Endodermal cell (in vitro differentiated cells): ENCODE results near the gene RAB17. TPM values are rescaled to one million over a fixed set of nuclear protein-coding genes. Genes with fewer than 3 reads are reported as not detected.

Experiments used
- DNase-seq: peaks from one replicate; pipeline ENCODE4 v3.0.0-alpha.2; 2017
- H3K27ac ChIP-seq: 2 replicates; pipeline ENCODE4 v1.5.1; 2013; ENCODE audit warnings: mild to moderate bottlenecking, low read depth, low read length, moderate library complexity
- H3K27me3 ChIP-seq: 2 replicates; pipeline ENCODE4 v1.6.1; 2013; ENCODE audit warnings: mild to moderate bottlenecking, low read length, moderate library complexity; ENCODE audit not compliant: insufficient read depth, control insufficient read depth, poor library complexity, severe bottlenecking
- H3K36me3 ChIP-seq: 2 replicates; pipeline ENCODE4 v1.7.0; 2013; ENCODE audit warnings: mild to moderate bottlenecking, low read length, moderate library complexity; ENCODE audit not compliant: control insufficient read depth, insufficient read depth
- H3K4me1 ChIP-seq: one replicate; pipeline ENCODE4 v1.7.0; 2013; ENCODE audit warnings: low read length; ENCODE audit not compliant: control insufficient read depth, insufficient read depth
- H3K4me3 ChIP-seq: 2 replicates; pipeline ENCODE4 v1.5.1; 2013; ENCODE audit warnings: mild to moderate bottlenecking, low read length, moderate library complexity
- H3K9ac ChIP-seq: 2 replicates; pipeline ENCODE4 v1.6.1; 2013; ENCODE audit warnings: mild to moderate bottlenecking, low read length, moderate library complexity; ENCODE audit not compliant: poor library complexity, severe bottlenecking; ENCODE audit errors: extremely low read depth
- H3K9me3 ChIP-seq: 2 replicates; pipeline ENCODE4 v1.6.1; 2013; ENCODE audit warnings: mild to moderate bottlenecking, low read length, moderate library complexity; ENCODE audit not compliant: control insufficient read depth
- H3K27ac Mint-ChIP-seq: 2 replicates; pipeline ENCODE4 v1.8.0; 2020; ENCODE audit warnings: mixed read lengths
- H3K27me3 Mint-ChIP-seq: 2 replicates; pipeline ENCODE4 v1.8.0; 2021; ENCODE audit warnings: mild to moderate bottlenecking, mixed read lengths; ENCODE audit not compliant: insufficient read depth
- H3K36me3 Mint-ChIP-seq: 2 replicates; pipeline ENCODE4 v1.8.0; 2020; ENCODE audit warnings: low read depth, mixed read lengths
- H3K4me1 Mint-ChIP-seq: 2 replicates; pipeline ENCODE4 v1.8.0; 2020; ENCODE audit warnings: mixed read lengths
- H3K4me3 Mint-ChIP-seq: 2 replicates; pipeline ENCODE4 v1.8.0; 2020; ENCODE audit warnings: mild to moderate bottlenecking, moderate library complexity, mixed read lengths
- H3K9me3 Mint-ChIP-seq: 2 replicates; pipeline ENCODE4 v1.8.0; 2020; ENCODE audit warnings: mild to moderate bottlenecking, mixed read lengths
- CTCF ChIP-seq: fragments of 200-600 bp; sonication (generic); conservative IDR thresholded peaks from 2 replicates; pipeline ENCODE4 v1.5.0; 2021; ENCODE audit warnings: antibody characterized with exemption, mild to moderate bottlenecking
- WGBS, 2 experiments: methylation state at CpG; one replicate each; pipeline versions ENCODE4 v1.1.5 to v1.1.7; 2013; ENCODE audit warnings: missing lambda C conversion rate in 2 of 2, mixed read lengths in 1 of 2; ENCODE audit not compliant: insufficient coverage in 1 of 2, insufficient read length in 1 of 2; 5-methylcytosine and 5-hydroxymethylcytosine counted together
- total RNA-seq, 2 donors: library from RNA; stranded (reverse); fragmentation: NEBNext Ultra II Directional in 1 of 2; extraction: Animal tissue kit (Norgen Biotek cat#: 25700) in 1 of 2; gene quantifications; 2 replicates in 1 of 2; 3 replicates in 1 of 2; pipeline ENCODE4 v1.2.1, GENCODE V29; 2021

The RAB17 gene
- total RNA-seq, 2 donors from 2014 or later, result 235 to 369 TPM

- Mint-ChIP-seq H3K27ac (peak overlapping the region; percentile 80), H3K4me3 (no peak overlapping the region), H3K27me3 (no peaks in the 10 kb centered on the region), H3K4me1 (peaks cover 73% of the 10 kb centered on the region), H3K9me3 (peaks cover 9% of the 10 kb centered on the region), H3K36me3 (peaks cover 14% of the 10 kb centered on the region)
- DNase-seq, result no peak
- 92 to 95% methylated on average over 9 of the region's 9 CpGs for WGBS, 2 experiments
- peaks cover 33% of the 10 kb centered on the region for H3K4me1 ChIP-seq
- TF ChIP-seq CTCF, result no peak
- peaks cover 1% of the 10 kb centered on the region for H3K9me3 ChIP-seq
- H3K9ac ChIP-seq, result no peak overlapping the region
- H3K27ac ChIP-seq, result no peak overlapping the region
- peaks cover 19% of the 10 kb centered on the region for H3K36me3 ChIP-seq
- no peaks in the 10 kb centered on the region for H3K27me3 ChIP-seq
- H3K4me3 ChIP-seq, result no peak overlapping the region
Observed at GRCh38 chr2:237599465-237600110, 9.1 kb upstream of the RAB17 start.

- no peaks in the 10 kb centered on the region for H3K27me3 Mint-ChIP-seq
- peak; percentile 59 for DNase-seq
- peaks cover 38% of the 10 kb centered on the region for H3K4me1 ChIP-seq
- H3K4me1 Mint-ChIP-seq, result peaks cover 78% of the 10 kb centered on the region
- peaks cover 14% of the 10 kb centered on the region for H3K36me3 Mint-ChIP-seq
- H3K27ac Mint-ChIP-seq, result peak overlapping the region; percentile 69
- H3K27ac ChIP-seq, result no peak overlapping the region
- H3K9me3 Mint-ChIP-seq, result peaks cover 3% of the 10 kb centered on the region
- peak overlapping the region; percentile 44 for H3K4me3 ChIP-seq
- WGBS, 2 experiments, result 85 to 91% methylated on average over 14 of the region's 14 CpGs
- TF ChIP-seq CTCF, result no peak
- no peaks in the 10 kb centered on the region for H3K9me3 ChIP-seq
- peaks cover 18% of the 10 kb centered on the region for H3K36me3 ChIP-seq
- H3K9ac ChIP-seq, result no peak overlapping the region
- no peaks in the 10 kb centered on the region for H3K27me3 ChIP-seq
- no peak overlapping the region for H3K4me3 Mint-ChIP-seq
Observed at GRCh38 chr2:237598468-237599208, 8.1 kb upstream of the RAB17 start.

- H3K4me1 ChIP-seq, result peaks cover 38% of the 10 kb centered on the region
- peaks cover 3% of the 10 kb centered on the region for H3K9me3 Mint-ChIP-seq
- 90 to 94% methylated on average over 19 to 26 of the region's 29 CpGs for WGBS, 2 experiments
Observed at GRCh38 chr2:237597196-237598145, 6.9 kb upstream of the RAB17 start.

More at GRCh38 chr2:237597196-237598145, 6.9 kb upstream of the RAB17 start:
- H3K27me3 ChIP-seq, result no peaks in the 10 kb centered on the region
- Mint-ChIP-seq H3K27me3 (no peaks in the 10 kb centered on the region), H3K4me1 (peaks cover 78% of the 10 kb centered on the region), H3K4me3 (no peak overlapping the region), H3K36me3 (peaks cover 14% of the 10 kb centered on the region), H3K27ac (peak overlapping the region; percentile 62)
- no peaks in the 10 kb centered on the region for H3K9me3 ChIP-seq
- peak; percentile 54 for DNase-seq
- H3K27ac ChIP-seq, result no peak overlapping the region
- H3K4me3 ChIP-seq, result no peak overlapping the region
- H3K9ac ChIP-seq, result no peak overlapping the region
- TF ChIP-seq CTCF, result no peak
- peaks cover 30% of the 10 kb centered on the region for H3K36me3 ChIP-seq
